Measurements from ENCODE around the gene ATP5F1E.

Gene ATP5F1E

GRCh38 chr20:59062081-59062480 is 29.9 kb upstream of the ATP5F1E start:
- Histone ChIP-seq H4K8ac (ENCODE audit: low read length) (no peak overlapping the region), H4K91ac (ENCODE audit: low read length) (no peak overlapping the region), H3K23ac (ENCODE audit: low read length in 2 of 2) (no peak overlapping the region), H3K4me1 (ENCODE audit: control insufficient read depth, insufficient read depth, low read depth, low read length) (peaks cover 2% of the 10 kb centered on the region), H3K27ac (ENCODE audit: low read length, poor library complexity, severe bottlenecking) (no peak overlapping the region), H3K36me3 (ENCODE audit: control insufficient read depth in 1 of 2, insufficient read depth in 2 of 2, low read depth in 1 of 2, low read length in 2 of 2) (no peaks in the 10 kb centered on the region), H3K4me3 (ENCODE audit: insufficient read depth in 1 of 2, low read depth in 1 of 2, low read length in 2 of 2) (no peak overlapping the region), H2BK120ac (ENCODE audit: low read depth, low read length) (no peak overlapping the region), H2BK12ac (ENCODE audit: low read length in 2 of 2) (no peak overlapping the region), H3K18ac (ENCODE audit: low read depth in 1 of 2, low read length in 2 of 2) (no peak overlapping the region), H3K4me2 (ENCODE audit: low read length, poor library complexity, severe bottlenecking) (no peak overlapping the region), H3K9me3 (ENCODE audit: control insufficient read depth, low read length) (no peaks in the 10 kb centered on the region), H2BK15ac (ENCODE audit: low read depth, poor library complexity, severe bottlenecking) (no peak overlapping the region), H2AK5ac (ENCODE audit: low read length, severe bottlenecking) (no peak overlapping the region), H2BK5ac (ENCODE audit: low read depth, low read length, poor library complexity, severe bottlenecking) (no peak overlapping the region), H3K4ac (ENCODE audit: low read depth in 1 of 2, low read length in 2 of 2) (no peak overlapping the region), H3K27me3 (ENCODE audit: control insufficient read depth in 1 of 2, insufficient read depth in 1 of 2, low read length in 2 of 2) (peaks cover 0 to 4% of the 10 kb centered on the region in 2 experiments), H3K9ac (ENCODE audit: low read length) (no peak overlapping the region), H2AFZ (ENCODE audit: low read depth, low read length) (no peak overlapping the region), H3K14ac (ENCODE audit: low read length in 2 of 2) (no peak overlapping the region), H3K79me1 (replicated peaks; ENCODE audit: low read length, poor library complexity, severe bottlenecking) (no peaks in the 10 kb centered on the region)
- no peak for DNase-seq
- WGBS, result 73% methylated on average over 4 of the region's 4 CpGs

- Histone ChIP-seq H4K91ac (ENCODE audit: low read length) (no peak overlapping the region), H3K4me1 (ENCODE audit: control insufficient read depth, insufficient read depth, low read depth, low read length) (no peaks in the 10 kb centered on the region), H3K36me3 (ENCODE audit: control insufficient read depth in 1 of 2, insufficient read depth in 2 of 2, low read depth in 1 of 2, low read length in 2 of 2) (no peaks in the 10 kb centered on the region), H3K9ac (ENCODE audit: low read length) (peak overlapping the region; percentile 30), H3K4me2 (ENCODE audit: low read length, poor library complexity, severe bottlenecking) (no peak overlapping the region), H4K8ac (ENCODE audit: low read length) (no peak overlapping the region), H3K14ac (ENCODE audit: low read length in 2 of 2) (no peak overlapping the region), H2BK5ac (ENCODE audit: low read depth, low read length, poor library complexity, severe bottlenecking) (no peak overlapping the region), H3K4ac (ENCODE audit: low read depth in 1 of 2, low read length in 2 of 2) (no peak overlapping the region), H3K18ac (ENCODE audit: low read depth in 1 of 2, low read length in 2 of 2) (no peak overlapping the region), H2BK15ac (ENCODE audit: low read depth, poor library complexity, severe bottlenecking) (no peak overlapping the region), H3K9me3 (ENCODE audit: control insufficient read depth, low read length) (no peaks in the 10 kb centered on the region), H3K23ac (ENCODE audit: low read length in 2 of 2) (no peak overlapping the region), H3K79me1 (replicated peaks; ENCODE audit: low read length, poor library complexity, severe bottlenecking) (no peaks in the 10 kb centered on the region), H2AFZ (ENCODE audit: low read depth, low read length) (no peak overlapping the region), H3K4me3 (ENCODE audit: insufficient read depth in 1 of 2, low read depth in 1 of 2, low read length in 2 of 2) (no peak overlapping the region), H2BK12ac (ENCODE audit: low read length in 2 of 2) (no peak overlapping the region), H3K27me3 (ENCODE audit: control insufficient read depth in 1 of 2, insufficient read depth in 1 of 2, low read length in 2 of 2) (peaks cover 7 to 8% of the 10 kb centered on the region in 2 experiments), H2BK120ac (ENCODE audit: low read depth, low read length) (no peak overlapping the region), H2AK5ac (ENCODE audit: low read length, severe bottlenecking) (no peak overlapping the region), H3K27ac (ENCODE audit: low read length, poor library complexity, severe bottlenecking) (no peak overlapping the region)
- DNase-seq, result no peak
- 94% methylated on average over 6 of the region's 7 CpGs for WGBS
These were observed 23.2 kb upstream of the ATP5F1E start for GRCh38 chr20:59055302-59055701.

GRCh38 chr20:59051666-59052185 is 19.6 kb upstream of the ATP5F1E start:
- Histone ChIP-seq H2BK15ac (ENCODE audit: low read depth, poor library complexity, severe bottlenecking) (no peak overlapping the region), H2BK12ac (ENCODE audit: low read length in 2 of 2) (no peak overlapping the region), H3K14ac (ENCODE audit: low read length in 2 of 2) (no peak overlapping the region), H3K27me3 (ENCODE audit: control insufficient read depth in 1 of 2, insufficient read depth in 1 of 2, low read length in 2 of 2) (peaks cover 7 to 13% of the 10 kb centered on the region in 2 experiments), H3K79me1 (replicated peaks; ENCODE audit: low read length, poor library complexity, severe bottlenecking) (no peaks in the 10 kb centered on the region), H3K9me3 (ENCODE audit: control insufficient read depth, low read length) (no peaks in the 10 kb centered on the region), H3K36me3 (ENCODE audit: control insufficient read depth in 1 of 2, insufficient read depth in 2 of 2, low read depth in 1 of 2, low read length in 2 of 2) (no peaks in the 10 kb centered on the region), H3K23ac (ENCODE audit: low read length in 2 of 2) (no peak overlapping the region), H3K4ac (ENCODE audit: low read depth in 1 of 2, low read length in 2 of 2) (no peak overlapping the region), H2BK120ac (ENCODE audit: low read depth, low read length) (no peak overlapping the region), H4K91ac (ENCODE audit: low read length) (no peak overlapping the region), H3K18ac (ENCODE audit: low read depth in 1 of 2, low read length in 2 of 2) (no peak overlapping the region), H3K4me2 (ENCODE audit: low read length, poor library complexity, severe bottlenecking) (no peak overlapping the region), H2AFZ (ENCODE audit: low read depth, low read length) (no peak overlapping the region), H3K9ac (ENCODE audit: low read length) (no peak overlapping the region), H3K4me1 (ENCODE audit: control insufficient read depth, insufficient read depth, low read depth, low read length) (no peaks in the 10 kb centered on the region), H3K4me3 (ENCODE audit: insufficient read depth in 1 of 2, low read depth in 1 of 2, low read length in 2 of 2) (no peak overlapping the region), H2BK5ac (ENCODE audit: low read depth, low read length, poor library complexity, severe bottlenecking) (no peak overlapping the region), H4K8ac (ENCODE audit: low read length) (no peak overlapping the region), H3K27ac (ENCODE audit: low read length, poor library complexity, severe bottlenecking) (no peak overlapping the region), H2AK5ac (ENCODE audit: low read length, severe bottlenecking) (no peak overlapping the region)
- no peak for DNase-seq
- WGBS, result 87% methylated on average over 6 of the region's 6 CpGs

GRCh38 chr20:59050437-59050836 is 18.3 kb upstream of the ATP5F1E start:
- no peaks in the 10 kb centered on the region for H3K4me1 ChIP-seq (ENCODE audit: control insufficient read depth, insufficient read depth, low read depth, low read length)
- H3K79me1 ChIP-seq (replicated peaks; ENCODE audit: low read length, poor library complexity, severe bottlenecking), result no peaks in the 10 kb centered on the region
- no peak overlapping the region for H3K27ac ChIP-seq (ENCODE audit: low read length, poor library complexity, severe bottlenecking)
- H2AFZ ChIP-seq (ENCODE audit: low read depth, low read length), result no peak overlapping the region
- no peak overlapping the region for H4K8ac ChIP-seq (ENCODE audit: low read length)
- H3K4me2 ChIP-seq (ENCODE audit: low read length, poor library complexity, severe bottlenecking), result no peak overlapping the region
- no peak overlapping the region for H2AK5ac ChIP-seq (ENCODE audit: low read length, severe bottlenecking)
- H3K9me3 ChIP-seq (ENCODE audit: control insufficient read depth, low read length), result no peaks in the 10 kb centered on the region
- no peak overlapping the region for H2BK15ac ChIP-seq (ENCODE audit: low read depth, poor library complexity, severe bottlenecking)
- H2BK5ac ChIP-seq (ENCODE audit: low read depth, low read length, poor library complexity, severe bottlenecking), result no peak overlapping the region
- DNase-seq, result no peak
- 100% methylated on average over 1 of the region's 1 CpG for WGBS
- no peak overlapping the region for H2BK12ac ChIP-seq (ENCODE audit: low read length in 2 of 2)
- no peak overlapping the region for H3K14ac ChIP-seq (ENCODE audit: low read length in 2 of 2)
- no peak overlapping the region for H2BK120ac ChIP-seq (ENCODE audit: low read depth, low read length)
- no peak overlapping the region for H4K91ac ChIP-seq (ENCODE audit: low read length)
- H3K4me3 ChIP-seq (ENCODE audit: insufficient read depth in 1 of 2, low read depth in 1 of 2, low read length in 2 of 2), result no peak overlapping the region
- H3K23ac ChIP-seq (ENCODE audit: low read length in 2 of 2), result no peak overlapping the region
- H3K18ac ChIP-seq (ENCODE audit: low read depth in 1 of 2, low read length in 2 of 2), result no peak overlapping the region
- peaks cover 7 to 13% of the 10 kb centered on the region in 2 experiments for H3K27me3 ChIP-seq (ENCODE audit: control insufficient read depth in 1 of 2, insufficient read depth in 1 of 2, low read length in 2 of 2)
- H3K36me3 ChIP-seq (ENCODE audit: control insufficient read depth in 1 of 2, insufficient read depth in 2 of 2, low read depth in 1 of 2, low read length in 2 of 2), result no peaks in the 10 kb centered on the region
- H3K4ac ChIP-seq (ENCODE audit: low read depth in 1 of 2, low read length in 2 of 2), result no peak overlapping the region
- H3K9ac ChIP-seq (ENCODE audit: low read length), result no peak overlapping the region
